Measurements from ENCODE around the gene USP47.

Gene USP47

DNA sequence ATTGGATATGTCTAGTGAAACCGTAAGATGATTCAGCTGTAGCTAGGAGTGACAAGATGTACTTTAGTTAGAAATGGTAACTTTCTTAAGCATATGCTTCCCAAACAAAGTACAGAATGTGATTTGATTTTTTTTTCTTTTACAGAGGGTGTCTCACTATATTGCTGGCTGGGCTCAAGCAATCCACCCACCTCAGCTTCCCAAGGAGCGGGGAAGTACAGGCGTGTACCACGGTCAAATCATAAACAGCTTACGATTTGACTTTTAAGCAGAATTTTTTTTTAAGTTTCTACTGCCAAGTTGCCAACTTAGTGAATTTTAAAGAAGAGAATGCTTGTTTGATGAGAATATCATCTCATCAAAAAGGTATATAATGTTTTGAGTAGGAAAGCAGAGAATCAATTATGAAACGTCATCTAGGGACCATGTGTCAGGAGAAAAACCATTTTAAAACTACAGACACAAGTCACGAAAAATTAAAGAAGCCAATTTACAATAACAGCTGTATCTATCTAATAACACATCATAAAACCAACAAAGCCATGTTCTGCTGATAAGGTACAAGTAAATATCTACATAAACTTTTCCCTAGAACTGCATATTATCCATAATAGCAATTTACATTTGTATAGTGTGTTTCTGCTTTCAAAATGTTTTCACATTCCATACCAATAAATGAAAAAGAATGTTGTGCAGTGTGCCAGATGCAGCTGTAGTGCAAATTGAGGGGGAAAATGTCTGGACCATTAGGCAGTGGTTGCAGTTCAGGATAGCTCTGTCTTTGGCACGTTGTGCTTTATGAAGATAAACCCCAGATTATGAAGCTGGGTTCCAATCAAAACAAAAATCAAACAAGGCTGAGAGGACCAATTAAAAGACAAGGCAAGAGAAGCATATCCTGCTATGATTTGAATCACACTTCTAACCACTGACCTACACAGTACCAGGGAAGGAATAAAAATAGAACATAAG lies 33.7 kb upstream of the USP47 start:
- no peak overlapping the region for H3K27ac ChIP-seq
- no peak for TF ChIP-seq ZFX (IDR thresholded peaks at IDR 0.05)
- TF ChIP-seq, protein P1, sequence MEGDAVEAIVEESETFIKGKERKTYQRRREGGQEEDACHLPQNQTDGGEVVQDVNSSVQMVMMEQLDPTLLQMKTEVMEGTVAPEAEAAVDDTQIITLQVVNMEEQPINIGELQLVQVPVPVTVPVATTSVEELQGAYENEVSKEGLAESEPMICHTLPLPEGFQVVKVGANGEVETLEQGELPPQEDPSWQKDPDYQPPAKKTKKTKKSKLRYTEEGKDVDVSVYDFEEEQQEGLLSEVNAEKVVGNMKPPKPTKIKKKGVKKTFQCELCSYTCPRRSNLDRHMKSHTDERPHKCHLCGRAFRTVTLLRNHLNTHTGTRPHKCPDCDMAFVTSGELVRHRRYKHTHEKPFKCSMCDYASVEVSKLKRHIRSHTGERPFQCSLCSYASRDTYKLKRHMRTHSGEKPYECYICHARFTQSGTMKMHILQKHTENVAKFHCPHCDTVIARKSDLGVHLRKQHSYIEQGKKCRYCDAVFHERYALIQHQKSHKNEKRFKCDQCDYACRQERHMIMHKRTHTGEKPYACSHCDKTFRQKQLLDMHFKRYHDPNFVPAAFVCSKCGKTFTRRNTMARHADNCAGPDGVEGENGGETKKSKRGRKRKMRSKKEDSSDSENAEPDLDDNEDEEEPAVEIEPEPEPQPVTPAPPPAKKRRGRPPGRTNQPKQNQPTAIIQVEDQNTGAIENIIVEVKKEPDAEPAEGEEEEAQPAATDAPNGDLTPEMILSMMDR (conservative IDR thresholded peaks at IDR 0.05): no peak

DNA sequence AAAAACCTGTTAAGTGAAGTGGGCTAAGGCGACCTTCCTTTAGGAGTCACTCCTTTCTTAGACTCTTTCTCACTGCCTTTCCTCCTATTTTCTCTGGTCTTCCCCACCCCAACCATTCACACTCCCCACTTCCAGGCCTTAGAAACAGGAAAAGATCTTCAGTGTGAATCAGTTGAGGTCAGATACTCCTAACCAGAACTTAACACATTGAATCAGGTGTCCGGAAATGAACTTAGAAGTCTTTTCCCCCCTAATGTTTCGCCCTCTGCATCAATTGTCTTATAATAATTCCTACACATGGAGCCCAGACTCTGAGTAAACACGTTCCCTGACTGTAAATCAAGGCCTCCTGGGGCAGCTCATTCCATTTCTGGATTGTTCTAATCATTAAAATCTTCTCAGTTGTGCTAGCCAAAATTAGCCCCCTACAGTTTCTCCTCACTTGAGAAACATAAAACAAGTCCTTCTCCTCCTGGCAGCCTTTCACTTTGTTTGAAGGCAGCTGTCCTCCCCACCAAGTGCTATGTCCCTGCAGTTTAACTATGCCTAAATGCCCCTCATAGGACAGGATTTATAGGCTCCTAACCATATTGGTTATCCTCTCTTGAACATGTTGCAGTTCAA lies 32.7 kb upstream of the USP47 start:
- TF ChIP-seq ZFX (IDR thresholded peaks at IDR 0.05): no peak
- TF ChIP-seq, protein P1 (conservative IDR thresholded peaks at IDR 0.05): no peak

DNA sequence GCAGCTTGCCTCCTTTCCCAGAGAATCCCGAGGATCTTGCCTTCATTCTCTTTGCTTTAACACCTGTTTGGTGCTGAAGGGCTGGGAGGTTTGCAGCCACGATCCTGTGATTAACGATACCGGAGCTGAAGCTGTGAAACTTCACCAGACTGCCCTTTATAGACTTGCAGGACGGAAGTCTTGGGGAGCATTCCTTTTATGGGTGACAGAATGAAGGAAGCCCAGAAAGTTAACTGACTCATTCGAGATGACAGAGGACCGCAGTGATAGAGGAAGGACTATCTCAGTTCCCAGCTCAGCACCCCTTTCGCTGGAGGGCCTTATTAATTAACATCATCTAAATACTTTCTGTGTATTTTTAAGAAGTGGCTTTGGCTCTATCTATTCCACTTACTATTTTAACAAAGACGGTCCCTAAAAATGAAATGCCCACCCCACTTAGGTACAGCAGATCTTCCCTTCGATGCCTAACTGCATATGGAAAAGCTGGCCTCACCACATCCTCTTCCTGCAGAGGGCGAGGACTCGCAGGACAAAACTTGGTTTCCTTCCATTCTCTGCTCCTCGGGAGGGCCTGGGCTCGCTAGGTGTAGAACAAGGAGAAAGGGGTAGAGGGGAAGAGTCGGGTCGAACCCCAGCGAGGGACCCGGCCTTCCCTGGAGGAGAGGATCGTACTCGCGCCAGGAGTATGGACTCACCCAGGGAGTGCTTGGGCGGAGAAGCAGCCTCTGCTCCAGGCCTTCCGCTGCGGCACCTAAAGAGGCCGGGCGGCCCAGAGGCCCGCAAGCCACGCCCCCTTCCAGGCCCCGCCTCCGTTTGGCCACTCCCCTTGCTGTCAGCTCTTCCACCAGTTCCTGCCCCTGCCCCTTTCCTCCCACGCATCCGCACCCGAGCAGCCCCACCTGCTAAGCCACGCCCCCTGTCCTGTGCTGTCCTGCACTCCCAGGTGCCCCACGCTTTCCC lies 30.7 kb upstream of the USP47 start:
- TF ChIP-seq, protein P1 (conservative IDR thresholded peaks at IDR 0.05): no peak
- no peak for TF ChIP-seq ZFX (IDR thresholded peaks at IDR 0.05)
- H3K27ac ChIP-seq: no peak overlapping the region

More for the DNA sequence above, 32.7 kb upstream of the USP47 start:
- H3K27ac ChIP-seq: no peak overlapping the region

DNA sequence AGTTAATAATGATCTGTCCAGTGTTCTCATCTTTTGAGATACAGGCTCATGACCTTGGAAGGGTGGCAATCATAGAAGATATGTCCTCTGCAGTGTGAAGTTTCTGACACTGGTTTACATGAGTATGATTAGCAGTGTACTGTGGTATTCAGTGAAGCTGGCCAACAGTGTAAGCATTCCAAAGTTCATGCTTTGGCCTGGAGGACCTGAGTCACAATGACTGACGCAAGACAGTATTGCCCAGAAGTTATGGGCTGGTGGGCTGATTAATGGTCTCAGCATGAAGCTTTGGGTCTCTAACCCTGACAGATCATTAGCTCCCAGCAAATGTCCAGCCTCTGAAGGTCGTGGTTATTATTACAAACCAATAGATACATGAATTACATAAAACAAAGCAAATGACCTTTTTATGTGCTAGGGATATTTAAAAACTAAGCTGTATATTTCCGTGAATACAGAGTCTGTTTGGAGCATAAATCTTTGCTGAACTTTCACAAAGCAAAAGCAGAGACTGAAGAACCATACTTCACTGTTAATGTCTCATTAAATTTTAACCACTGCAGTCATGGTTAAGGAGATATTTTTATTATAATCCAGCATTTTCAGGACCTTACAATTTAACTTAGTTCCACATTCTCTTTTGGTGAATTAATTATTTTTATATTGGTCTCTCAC lies 28.3 kb upstream of the USP47 start:
- TF ChIP-seq, protein P1 (conservative IDR thresholded peaks at IDR 0.05): no peak
- TF ChIP-seq ZFX (IDR thresholded peaks at IDR 0.05): no peak
- H3K27ac ChIP-seq: no peak overlapping the region

DNA sequence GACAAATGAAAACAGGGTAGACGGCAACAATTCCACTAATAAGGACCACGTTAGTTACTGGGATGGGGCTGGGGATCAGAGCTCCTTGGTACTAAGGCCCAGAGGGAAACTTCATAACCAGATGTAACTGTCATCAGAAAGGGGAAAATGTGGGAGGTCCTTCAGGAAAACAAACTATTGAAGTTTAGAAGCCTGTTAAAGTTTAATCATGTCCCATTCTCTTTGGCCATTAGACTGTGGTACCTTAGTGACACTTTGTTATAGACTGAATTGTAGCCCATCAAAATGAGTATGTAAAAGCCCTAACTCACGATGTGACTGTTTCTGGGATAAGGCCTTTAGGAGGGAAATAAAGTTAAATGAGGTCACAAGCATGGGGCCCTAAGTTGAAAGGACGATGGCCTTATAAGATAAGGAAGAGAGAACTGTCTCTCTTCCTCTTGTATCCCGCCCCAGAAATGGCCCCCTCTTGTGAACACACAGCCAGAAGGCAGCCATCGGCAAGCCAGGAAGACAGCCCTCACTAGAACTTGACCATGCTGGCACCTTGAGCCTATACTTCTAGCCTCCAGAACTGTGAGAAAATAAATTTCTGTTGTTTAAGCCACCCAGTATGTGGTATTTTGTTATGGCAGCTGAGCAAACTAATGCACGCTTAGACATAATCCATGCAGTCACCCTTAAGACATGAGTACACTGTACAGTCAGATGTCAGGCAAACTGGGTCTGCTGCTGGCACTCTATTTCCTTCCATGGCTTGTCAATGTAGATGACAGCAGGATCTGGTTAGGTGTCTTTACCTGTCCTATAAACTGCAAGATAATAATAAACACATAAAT lies 26.9 kb upstream of the USP47 start:
- TF ChIP-seq, protein P1 (conservative IDR thresholded peaks at IDR 0.05): no peak
- TF ChIP-seq ZFX (IDR thresholded peaks at IDR 0.05): no peak
- no peak overlapping the region for H3K27ac ChIP-seq
